ENCODE data around the gene GNPDA1.
A peak's percentile ranks its signal among the peaks of the same experiment; 100 is the strongest.
"Not testable (repeated sequence)": the region's sequence is repeated elsewhere in the genome, so short reads cannot be mapped to it uniquely, and the experiment has no call there.

GNPDA1 gene

DNA sequence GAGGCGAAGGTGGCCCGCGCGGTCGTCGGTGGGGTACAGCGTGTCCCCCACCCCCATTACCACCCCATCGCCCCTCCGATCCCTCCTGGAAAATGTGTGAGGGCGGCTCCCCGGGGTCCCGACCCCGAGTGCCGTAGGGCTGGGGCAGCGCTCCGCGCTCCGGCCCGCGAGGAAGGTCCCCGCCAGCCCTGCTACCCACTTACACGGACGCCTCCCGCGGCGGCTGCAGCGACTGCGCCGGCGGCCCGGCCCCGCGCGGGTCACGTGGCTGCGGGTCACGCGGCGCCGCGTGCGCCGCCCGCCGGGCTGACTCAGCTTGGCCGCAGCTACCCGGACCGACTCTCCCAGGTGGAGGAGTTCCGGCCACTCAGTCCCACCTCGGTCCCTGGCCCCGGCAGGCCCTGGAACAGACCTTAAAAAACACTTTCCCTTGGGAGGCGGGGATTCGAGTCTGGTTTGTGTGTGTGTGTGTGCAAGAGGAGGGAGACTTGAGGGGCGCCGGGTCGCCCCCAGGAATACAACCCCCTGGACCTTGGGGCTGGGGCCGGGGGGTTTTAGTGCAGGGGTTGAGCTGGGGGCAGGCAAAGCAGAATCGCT is at the start of gene GNPDA1:
Gene GNPDA1 (minus strand): TSS at position 236 of the 597 bp plus-strand sequence. CDS start 992 bp downstream, outside the sequence.
- peak; percentile 56 for DNase-seq (ENCODE audit: low read depth)

DNA sequence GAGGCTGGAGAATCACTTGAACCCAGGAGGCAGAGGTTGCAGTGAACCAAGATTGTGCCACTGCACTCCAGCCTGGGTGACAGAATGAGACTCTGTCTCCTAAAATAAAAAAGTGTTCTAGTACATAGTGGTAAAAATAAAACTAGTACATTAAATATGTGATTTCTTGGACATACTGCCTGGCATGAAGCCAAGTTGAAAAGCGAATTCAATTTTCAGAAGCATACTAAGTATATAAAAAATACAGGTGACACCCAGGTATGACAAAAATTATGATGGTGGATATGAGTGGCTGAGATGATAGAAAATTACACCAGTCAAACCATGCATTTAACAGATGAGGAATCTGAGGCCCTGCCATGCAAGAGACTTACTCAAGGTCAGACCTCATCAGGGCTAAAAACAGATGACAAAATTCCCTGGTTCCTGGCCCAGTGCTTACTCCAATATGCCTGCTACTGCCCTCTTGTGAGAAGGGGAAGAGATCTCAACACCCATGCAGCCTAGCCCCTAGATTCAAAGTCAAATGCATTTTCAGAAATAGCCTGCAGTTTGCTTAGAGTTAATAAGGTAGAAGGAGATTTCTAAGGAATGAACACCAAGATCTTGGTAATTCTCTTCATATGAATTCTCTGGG is 46.6 kb upstream of the GNPDA1 start:
- no peak for DNase-seq (ENCODE audit: low read depth)

DNA sequence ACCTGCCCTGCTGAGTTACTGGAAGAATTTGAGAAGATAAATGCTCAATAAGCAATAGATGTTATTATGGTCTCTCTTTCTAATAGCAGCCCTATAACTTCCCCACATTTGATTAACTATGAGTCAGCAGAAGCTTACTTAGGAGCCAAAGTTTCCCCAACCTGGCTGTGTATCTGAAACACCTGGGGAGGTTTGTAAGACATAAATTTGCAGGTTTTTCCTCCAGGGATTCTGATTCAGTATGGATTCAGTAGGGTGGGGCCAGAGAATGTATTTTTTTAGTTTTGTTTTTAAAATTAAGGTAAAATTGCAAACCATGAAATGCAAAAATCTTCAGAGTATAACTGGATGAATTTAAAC is 44.9 kb upstream of the GNPDA1 start:
- no peak for DNase-seq (ENCODE audit: low read depth)

DNA sequence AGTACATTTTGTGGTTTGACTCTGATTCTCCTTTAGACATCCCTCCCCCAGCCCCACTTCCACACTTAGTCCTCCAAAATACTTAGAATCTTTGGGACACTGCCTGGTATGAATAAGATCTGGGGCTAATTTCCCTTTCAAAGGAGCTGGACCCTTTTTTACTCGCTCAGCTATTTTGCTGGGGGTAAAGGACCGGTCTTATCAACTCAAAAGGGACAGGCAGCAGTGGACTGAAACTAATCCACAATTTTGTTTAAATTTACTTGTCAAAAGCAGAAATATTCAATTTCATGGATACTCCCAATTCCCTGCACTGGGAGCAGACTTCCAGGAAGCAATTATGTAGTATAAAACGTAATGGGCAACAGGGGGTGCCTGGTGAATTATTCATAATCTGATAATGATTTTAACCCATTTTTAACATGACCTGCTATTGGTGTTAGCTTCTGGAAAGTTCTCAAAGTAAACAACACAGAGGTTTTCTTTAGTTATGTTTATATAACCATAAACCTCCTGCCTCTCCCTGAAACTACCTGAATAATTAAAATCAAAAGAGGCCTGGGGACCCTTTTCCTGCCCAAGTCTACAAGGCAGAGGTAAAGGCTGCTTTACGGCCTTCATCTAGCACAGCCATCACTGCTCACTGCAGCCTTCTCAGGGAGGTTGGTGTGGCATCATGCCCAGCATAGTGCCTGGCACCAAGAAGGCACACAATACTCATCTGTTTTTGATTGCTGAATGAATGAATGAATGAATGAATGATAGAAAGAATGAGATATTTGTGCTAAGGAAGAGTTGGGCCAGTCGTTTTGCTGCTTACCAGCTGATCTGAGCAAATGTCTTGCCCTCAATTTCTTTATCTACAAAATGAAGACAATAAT is 44.2 kb upstream of the GNPDA1 start:
- DNase-seq (ENCODE audit: low read depth), result no peak

DNA sequence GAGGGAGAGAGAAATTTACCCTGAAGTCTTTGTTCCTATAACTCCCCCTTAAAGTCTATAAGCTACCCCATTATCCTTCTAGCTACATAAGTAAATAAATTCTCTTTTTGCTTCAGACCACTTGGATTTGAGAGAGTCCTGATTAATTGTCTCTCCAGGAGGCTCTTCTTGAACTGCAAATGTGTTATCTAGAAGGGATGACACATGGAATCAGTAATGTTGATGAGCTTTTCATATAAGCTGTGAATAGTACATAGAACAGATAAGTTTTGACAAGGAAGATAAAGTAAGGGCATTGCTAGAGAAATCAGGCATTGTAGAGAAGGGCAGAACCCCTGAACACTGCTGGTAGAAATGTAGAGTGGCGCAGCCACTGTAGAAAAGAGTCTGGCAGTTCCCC is 42.5 kb upstream of the GNPDA1 start:
- DNase-seq (ENCODE audit: low read depth), result no peak

DNA sequence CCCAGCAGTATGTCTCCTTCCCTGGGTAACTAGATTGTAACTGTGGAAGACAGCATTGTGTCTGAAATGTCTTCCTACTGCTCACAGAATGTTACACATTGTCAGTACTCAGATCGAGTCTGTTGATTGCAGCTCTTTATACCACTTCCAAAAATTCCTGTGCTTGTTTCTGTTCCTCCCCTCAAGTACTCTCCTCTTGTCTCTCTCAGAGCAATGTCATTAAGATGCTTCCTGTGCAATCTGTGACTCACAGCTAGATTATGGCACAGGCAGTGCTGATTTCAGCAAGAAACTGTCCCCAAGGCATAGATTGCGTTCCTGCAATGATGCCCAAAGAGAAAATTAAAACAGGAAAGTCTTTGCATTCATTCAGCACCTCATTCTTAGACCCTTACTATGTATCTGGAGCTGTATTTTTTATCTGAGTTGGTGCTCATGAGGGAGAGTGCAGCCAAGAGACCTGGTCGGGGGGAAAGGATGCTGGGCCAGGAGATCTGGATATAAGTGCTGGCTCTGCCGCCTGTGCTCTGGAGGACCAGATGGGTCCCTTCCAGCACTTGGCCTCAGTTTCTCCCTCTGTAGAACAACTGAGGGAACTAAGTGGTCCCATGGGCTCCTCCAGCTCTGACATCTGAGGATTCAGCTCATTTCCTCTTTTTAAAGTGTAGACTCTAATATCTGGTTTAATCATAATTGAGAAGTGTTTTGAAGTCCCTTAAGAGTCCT is 40.8 kb upstream of the GNPDA1 start:
- DNase-seq (ENCODE audit: low read depth), result no peak

DNA sequence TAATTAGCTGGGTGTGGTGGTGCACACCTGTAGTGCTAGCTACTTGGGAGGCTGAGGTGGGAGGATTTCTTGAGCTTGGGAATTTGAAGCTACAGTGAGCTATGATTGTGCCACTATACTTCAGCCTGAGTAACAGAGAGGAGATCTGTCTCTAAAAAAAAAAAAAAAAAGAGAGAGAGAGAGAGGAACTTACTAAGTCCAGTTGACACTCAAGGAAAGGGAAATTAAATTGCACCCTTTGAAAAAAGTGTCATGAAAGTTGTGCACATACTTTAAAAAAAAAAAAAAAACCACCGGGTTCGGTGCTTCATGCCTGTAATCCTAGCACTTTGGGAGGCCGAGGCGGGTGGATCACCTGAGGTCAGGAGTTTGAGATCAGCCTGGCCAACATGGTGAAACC is 39.2 kb upstream of the GNPDA1 start:
- DNase-seq (ENCODE audit: low read depth), result not testable (repeated sequence)

DNA sequence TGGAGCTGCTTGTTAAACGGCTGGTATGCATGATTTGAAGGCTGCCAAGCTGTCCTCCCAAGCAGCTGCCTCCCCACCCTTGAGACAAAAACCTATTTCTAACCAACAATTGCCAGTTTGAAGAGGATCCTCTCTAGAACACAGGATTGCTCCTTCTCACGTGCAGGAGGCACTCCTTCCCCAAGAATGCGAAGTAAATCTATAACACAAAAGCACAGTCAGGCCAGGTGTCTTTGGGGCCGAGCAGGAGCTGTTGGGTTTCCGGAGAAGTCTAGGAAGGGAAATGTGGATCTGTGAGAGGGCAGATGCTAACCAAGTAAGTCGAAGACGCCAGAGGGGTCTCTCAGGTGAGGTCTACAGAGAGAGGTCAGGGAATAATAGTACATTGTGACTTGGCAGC is 35.4 kb upstream of the GNPDA1 start:
- no peak for DNase-seq (ENCODE audit: low read depth)

DNA sequence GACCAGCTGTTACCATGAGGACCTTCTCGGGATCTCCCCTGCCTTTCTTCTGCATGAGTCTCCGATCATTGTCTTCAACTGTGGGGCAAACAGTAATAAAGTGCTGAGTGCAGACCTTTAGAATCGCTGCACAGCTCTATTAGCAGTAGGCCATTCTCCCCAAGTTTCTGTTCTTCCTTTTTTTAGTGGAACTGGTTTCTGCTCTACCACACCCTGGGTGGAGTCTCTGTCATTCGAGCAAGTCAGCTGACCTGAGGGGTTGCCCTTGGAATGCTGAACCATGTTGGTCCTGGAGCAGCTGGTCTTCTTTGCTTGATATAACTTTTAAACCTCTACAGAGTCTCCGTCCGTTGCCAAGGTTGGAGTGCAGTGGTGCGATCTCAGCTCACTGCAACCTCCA is 33.4 kb upstream of the GNPDA1 start:
- no peak for DNase-seq (ENCODE audit: low read depth)

DNA sequence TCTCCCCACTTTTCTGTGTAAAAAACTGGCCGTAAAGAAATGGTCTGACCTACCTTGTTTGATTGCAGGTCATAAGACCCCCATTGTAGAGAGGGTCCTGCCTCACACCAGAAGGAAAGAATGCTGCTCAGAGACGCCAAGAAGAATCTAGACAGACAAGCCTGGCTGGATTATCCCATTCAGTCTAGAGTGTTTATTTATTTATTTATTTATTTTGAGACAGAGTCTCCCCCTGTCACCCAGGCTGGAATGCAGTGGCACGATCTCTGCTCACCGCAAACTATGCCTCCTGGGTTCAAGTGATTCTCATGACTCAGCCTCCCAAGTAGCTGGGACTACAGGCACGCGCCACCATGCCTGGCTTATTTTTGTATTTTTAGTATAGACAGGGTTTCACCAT is 28.1 kb upstream of the GNPDA1 start:
- not testable (repeated sequence) for DNase-seq (ENCODE audit: low read depth)

DNA sequence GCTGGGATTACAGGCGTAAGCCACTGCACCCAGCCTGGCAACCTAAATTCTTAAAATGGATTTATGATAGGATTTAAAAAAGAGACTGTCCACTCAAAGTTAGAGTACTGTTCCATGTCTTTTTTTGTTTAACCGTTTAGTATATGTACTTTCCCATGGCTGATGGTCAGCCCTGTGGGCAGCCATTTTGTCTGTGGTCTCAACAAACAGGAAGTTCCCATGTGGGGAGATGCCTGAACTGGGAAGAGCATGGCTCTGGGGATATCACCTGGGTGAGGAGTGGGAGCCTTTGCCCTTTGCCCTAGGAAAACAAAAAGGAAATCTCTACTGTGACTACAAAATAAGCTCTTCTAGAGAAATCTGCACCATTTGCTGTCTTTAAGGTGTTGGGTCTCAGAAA is 27.5 kb upstream of the GNPDA1 start:
- DNase-seq (ENCODE audit: low read depth), result no peak

DNA sequence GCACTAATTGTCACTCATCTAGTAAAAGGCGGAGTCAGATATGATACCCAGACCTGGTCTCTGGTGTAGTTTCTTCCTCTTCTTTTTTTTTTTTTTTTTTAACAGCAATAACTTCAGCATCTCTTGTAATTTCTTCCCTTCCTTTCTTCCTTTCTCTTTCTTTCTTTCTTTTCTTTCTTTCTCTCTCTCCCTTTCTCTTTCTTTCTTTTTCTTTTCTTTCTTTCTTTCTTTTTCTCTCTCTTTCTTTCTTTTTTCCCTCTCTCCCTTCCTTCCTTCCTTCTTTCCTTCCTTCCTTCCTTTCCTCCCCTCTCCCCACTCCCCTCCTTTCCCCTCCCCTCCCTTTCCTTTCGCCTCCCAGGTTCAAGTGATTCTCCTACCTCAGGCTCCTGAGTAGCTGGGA is 25.9 kb upstream of the GNPDA1 start:
- DNase-seq (ENCODE audit: low read depth), result no peak

DNA sequence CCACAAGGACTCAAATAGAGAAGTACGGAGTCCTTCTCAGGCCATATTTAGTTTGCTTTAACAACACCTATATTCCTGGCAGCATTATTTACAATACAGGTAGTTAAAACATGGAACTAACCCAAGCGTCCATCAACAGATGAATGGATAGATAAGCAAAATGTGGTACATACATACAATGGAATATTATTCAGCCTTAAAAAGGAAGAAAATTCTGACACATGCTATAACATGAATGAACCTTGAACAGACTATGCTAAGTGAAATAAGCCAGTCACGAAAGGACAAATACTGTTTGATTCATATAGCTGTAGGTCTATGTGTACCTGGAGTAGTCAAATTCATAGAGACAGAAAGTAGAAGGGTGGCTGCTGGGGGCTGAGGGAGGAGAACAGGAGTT is 24.8 kb upstream of the GNPDA1 start:
- DNase-seq (ENCODE audit: low read depth), result not testable (repeated sequence)

DNA sequence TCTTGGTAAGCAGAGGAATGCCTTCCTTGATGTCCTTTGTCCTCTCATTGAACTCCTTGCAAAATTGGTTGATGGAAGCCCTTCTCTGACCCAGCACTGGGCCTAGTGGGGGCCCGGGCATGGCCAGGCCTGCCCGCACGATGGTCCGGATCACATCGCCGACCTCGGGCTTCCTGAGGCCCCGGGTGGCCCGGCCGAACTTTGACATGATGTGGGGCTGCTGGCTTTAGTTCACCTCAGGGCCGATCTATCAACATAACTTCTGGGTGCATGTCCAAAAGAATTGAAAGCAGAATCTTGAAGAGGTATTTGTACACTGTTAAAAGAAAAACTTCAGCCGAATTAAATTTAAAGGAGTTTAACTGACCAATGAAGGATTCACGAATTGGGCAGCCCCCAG is 24.1 kb upstream of the GNPDA1 start:
- DNase-seq (ENCODE audit: low read depth), result no peak

DNA sequence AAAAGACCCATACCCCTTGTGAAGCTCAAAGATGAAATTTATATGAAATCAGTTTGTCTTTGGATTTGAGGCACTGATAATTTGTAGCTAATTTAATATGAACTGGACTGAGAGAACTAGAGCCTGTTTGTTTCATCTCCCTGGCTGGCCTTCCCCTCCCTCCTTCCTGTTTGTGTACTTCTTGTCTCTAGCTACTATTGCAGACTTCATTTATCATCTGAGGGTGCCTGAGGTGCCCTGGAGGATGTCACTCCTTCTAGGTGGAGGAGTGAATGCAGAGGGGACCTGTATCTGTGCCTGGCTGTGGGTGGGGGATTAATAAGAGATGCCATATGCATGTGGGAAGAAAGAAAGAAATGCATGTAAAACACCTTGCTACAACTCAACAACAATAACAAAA is 22.2 kb upstream of the GNPDA1 start:
- DNase-seq (ENCODE audit: low read depth), result no peak

DNA sequence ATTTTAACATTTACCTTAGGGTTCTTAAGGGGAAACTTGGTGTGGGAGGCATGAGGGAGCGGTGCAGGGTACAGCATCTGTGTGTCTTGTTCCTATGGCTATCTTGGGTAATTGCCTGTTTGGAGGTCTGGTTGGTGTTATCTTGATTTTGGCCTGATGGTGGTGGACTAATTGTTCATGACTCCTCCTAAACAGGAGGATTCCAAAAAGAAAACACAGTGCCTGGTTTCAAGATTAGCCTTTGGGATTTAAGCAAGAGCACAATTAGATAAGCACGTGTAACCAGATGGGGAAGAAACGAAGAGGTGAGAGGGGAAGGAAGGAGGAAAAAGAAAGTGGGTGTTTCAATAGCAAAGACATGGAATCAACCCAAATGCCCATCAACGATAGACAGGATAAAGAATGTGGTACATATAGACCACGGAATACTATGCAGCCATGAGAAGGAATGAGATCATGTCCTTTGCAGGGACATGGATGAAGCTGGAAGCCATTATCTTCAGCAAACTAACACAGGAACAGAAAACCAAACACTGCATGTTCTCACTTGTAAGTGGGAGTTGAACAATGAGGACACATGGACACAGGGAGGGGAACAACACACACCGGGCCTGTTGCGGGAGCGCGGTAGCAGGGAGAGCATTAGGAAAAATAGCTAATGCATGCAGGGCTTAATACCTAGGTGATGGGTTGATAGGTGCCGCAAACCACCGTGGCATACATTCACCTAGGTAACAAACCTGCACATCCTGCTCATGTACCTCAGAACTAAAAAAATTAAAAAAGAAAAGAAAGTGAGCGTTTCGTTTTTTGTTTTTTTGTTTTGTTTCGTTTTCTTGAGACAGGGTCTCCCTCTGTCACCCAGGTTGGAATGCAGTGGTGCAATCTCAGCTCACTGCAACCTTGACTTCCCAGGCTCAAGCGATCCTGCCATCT is 21.1 kb upstream of the GNPDA1 start:
- not testable (repeated sequence) for DNase-seq (ENCODE audit: low read depth)

DNA sequence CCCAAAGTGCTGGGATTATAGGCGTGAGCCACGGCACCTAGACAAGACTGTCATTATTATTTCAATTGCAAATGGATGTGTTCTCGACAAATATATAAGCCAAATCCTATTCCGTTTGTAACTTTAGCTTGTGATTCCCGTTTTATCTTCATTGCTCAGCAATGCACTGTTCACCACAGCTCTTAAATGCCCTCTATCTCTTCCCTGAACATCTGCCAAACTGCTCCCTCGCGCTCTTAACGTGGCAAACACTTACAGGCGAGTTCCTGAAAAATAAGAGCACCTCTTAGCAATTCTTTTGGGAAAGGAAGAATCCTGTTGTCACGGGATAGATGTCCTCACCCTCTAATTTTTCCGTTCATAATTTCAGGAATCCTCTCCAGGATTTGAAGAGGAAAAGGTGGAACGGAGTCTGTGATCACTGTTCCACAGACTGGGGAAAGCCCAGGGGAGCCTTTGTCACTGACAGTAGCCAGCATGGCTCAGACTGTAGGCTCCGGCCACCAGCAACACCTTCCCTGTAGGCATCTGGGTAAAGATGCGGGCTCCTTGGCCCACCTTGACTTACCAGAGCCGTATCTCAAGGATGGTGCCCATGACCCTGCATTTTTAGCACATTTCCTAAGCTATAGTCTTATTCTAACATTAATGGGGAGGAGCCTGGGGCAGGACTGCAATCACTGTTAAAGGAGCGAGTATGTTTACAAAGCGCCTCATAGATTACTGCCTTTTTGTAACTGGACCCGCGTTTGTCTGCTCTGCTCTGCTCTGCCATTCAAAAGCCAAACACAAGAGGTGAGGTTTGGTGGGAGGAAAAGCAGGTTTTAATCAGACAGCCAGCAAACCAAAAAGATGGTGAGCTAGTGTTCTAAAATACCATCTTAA is 20.2 kb upstream of the GNPDA1 start:
- DNase-seq (ENCODE audit: low read depth), result no peak

DNA sequence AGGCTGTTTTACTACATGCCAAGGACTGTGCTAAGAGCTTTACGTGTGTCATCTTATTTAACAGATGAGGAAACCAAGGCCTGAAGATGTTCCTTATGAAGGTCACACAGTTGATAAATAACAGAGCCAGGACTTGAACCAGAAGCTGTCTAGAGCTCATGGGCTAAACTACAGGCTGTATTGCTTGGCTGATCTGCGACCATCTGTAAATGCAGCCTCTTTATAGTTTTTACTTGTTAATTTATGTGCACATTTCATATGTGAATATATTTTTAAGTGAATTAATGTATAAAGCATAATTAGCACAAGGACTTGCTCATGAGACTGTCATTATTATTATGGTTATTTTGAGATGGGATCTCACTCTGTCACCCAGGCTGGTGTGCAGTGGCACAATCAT is 19.3 kb upstream of the GNPDA1 start:
- no peak for DNase-seq (ENCODE audit: low read depth)

DNA sequence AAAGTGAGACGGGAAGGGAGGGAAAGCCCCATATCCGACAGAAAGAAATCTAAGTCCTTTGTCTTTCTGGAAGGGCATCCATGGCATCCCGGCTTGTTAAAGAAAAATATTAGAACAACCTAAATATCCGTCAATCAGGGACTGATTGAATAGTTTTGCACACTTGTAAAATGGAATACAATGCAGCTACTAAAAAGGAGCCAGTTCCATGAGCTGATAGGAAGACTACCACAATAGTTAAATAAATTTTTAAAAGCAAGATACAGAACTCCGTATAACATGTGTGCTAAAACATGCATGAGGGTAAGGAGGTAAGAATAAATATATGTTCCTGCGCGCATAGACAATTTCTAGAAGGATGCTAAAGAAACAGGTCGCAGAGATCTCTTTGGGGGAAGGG is 12.8 kb upstream of the GNPDA1 start:
- no peak for DNase-seq (ENCODE audit: low read depth)

DNA sequence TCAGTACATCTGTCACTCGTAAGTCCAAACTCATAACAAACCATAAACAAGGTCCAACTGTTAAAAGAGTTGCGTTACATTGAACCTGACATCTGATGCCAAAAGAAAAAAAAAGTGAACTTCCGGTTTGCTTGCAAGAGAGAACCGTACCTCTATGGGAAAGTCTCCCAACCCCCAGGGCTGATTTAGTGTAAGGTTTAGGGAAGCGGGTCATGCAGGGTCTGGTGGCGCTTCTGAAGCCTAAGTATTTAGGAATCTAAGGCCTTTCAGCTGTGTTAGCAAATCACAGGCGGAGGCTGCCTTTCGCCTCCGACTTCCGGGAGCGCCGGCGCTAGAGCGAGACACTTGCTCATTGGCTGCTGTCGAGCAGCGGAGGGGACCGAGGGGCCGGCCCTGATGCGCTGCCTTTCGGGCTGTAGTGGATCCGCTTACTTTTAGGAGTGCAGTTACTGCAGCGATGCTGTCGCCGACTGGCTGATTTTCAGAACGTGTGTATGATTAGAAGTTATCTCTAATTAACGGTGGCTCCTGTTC is 12.0 kb upstream of the GNPDA1 start:
- DNase-seq (ENCODE audit: low read depth), result peak; percentile 72

Data from stimulated activated CD8-positive, alpha-beta memory T cell treated with anti-CD3 and anti-CD28 coated beads, Interleukin-4, amount 100 ng/mL, for 24 hours (primary cell).